CD4-positive, alpha-beta memory T cell (primary cell): ENCODE measurements around the gene FOXM1. TPM values are rescaled to one million over a fixed set of nuclear protein-coding genes. Genes with fewer than 3 reads are reported as not detected.

Experiments
- CTCF ChIA-PET: fragments of 350-600 bp; sonication (Branson Sonifier 250); formaldehyde crosslinking; loops from one replicate; lab custom pipeline; 2021; ENCODE audit warnings: inconsistent platforms; ENCODE audit not compliant: partially characterized antibody; lab: Charles Lee
- POLR2A ChIA-PET: fragments of 350-600 bp; sonication (Branson Sonifier 250); formaldehyde crosslinking; loops from one replicate; lab custom pipeline; 2021; ENCODE audit not compliant: partially characterized antibody; lab: Charles Lee
- DNase-seq, 5 donors: peaks; one replicate each; pipeline versions ENCODE4 v3.0.0 to v3.0.0-alpha.2; 2020 to 2022; ENCODE audit warnings: mixed read lengths in 1 of 5
- H3K27ac ChIP-seq: one replicate; pipeline ENCODE4 v1.7.0; 2013; ENCODE audit warnings: low read depth, low read length
- H3K27me3 ChIP-seq: 2 replicates; pipeline ENCODE4 v1.7.0; 2013; ENCODE audit warnings: mild to moderate bottlenecking, low read length, moderate library complexity; ENCODE audit not compliant: insufficient read depth
- H3K36me3 ChIP-seq: 2 replicates; pipeline ENCODE4 v1.7.0; 2013; ENCODE audit warnings: mild to moderate bottlenecking, low read length, moderate library complexity; ENCODE audit not compliant: insufficient read depth
- H3K4me1 ChIP-seq: 2 replicates; pipeline ENCODE4 v1.7.0; 2013; ENCODE audit warnings: mild to moderate bottlenecking, low read length, moderate library complexity; ENCODE audit not compliant: insufficient read depth
- H3K4me3 ChIP-seq, 2 donors: one replicate each; pipeline ENCODE4 v1.7.0; 2013; ENCODE audit warnings: low read length in 2 of 2, mild to moderate bottlenecking in 1 of 2
- H3K9me3 ChIP-seq, 2 donors: one replicate each; pipeline ENCODE4 v1.7.0; 2013; ENCODE audit warnings: low read length in 2 of 2, control low read depth in 1 of 2; ENCODE audit not compliant: control insufficient read depth in 1 of 2
- H3K27ac Mint-ChIP-seq, 7 donors: one replicate each; pipeline ENCODE4 v1.8.0; 2020 to 2021; ENCODE audit warnings: mixed read lengths in 7 of 7, mild to moderate bottlenecking in 6 of 7, inconsistent platforms in 3 of 7, moderate library complexity in 3 of 7
- H3K27me3 Mint-ChIP-seq, 2 donors: one replicate each; pipeline ENCODE4 v1.8.0; 2020 to 2021; ENCODE audit warnings: mixed read lengths in 2 of 2
- H3K36me3 Mint-ChIP-seq, 2 donors: one replicate each; pipeline ENCODE4 v1.8.0; 2020 to 2021; ENCODE audit warnings: mixed read lengths in 2 of 2, inconsistent platforms in 1 of 2, mild to moderate bottlenecking in 1 of 2
- H3K4me1 Mint-ChIP-seq, 4 donors: one replicate each; pipeline ENCODE4 v1.8.0; 2020 to 2021; ENCODE audit warnings: mixed read lengths in 4 of 4, mild to moderate bottlenecking in 1 of 4
- H3K4me3 Mint-ChIP-seq, 8 donors: one replicate each; pipeline ENCODE4 v1.8.0; 2020 to 2021; ENCODE audit warnings: mixed read lengths in 8 of 8, mild to moderate bottlenecking in 7 of 8, moderate library complexity in 6 of 8, inconsistent platforms in 3 of 8
- H3K9me3 Mint-ChIP-seq, 8 donors: one replicate each; pipeline ENCODE4 v1.8.0; 2020 to 2021; ENCODE audit warnings: mixed read lengths in 8 of 8, mild to moderate bottlenecking in 5 of 8, inconsistent platforms in 3 of 8, moderate library complexity in 1 of 8
- intact Hi-C: fragments of 100-400 bp; cut with micrococcal nuclease; formaldehyde crosslinking; loops from one replicate; pipeline ENCODE4 v1.15.1; 2023
- polyA plus RNA-seq, 2 donors: library from polyadenylated mRNA; unstranded; fragments of 300-500 nt; fragmentation: Illumina TruSeq; gene quantifications; one replicate each; pipeline ENCODE4 v1.2.3, GENCODE V29; 2021
- total RNA-seq, 2 experiments: library from RNA; stranded (reverse); gene quantifications; one replicate each; pipeline ENCODE4 v1.2.3, GENCODE V29; 2021

FOXM1 gene
- total and polyA plus RNA-seq, 4 experiments from 2014 or later = 0.30 to 0.44 (median 0.30) TPM; not detected in 1

- Histone ChIP-seq H3K4me1 (no peaks in the 10 kb centered on the region), H3K9me3 (no peaks in the 10 kb centered on the region), H3K27me3 (no peaks in the 10 kb centered on the region), H3K27ac (no peak overlapping the region), H3K36me3 (no peaks in the 10 kb centered on the region), H3K4me3 (no peak overlapping the region)
- ChIA-PET POLR2A (no interaction called here), CTCF (interaction anchor here (0.7 to 1.2 kb wide), 2 partner anchors 25 to 29 kb away, joined by 3 read pairs; no protein-coding TSS in a partner anchor)
- no peak for DNase-seq
- H3K4me3 Mint-ChIP-seq = no peak overlapping the region
- H3K27ac Mint-ChIP-seq = no peak overlapping the region
- H3K36me3 Mint-ChIP-seq = peaks cover 17 to 22% of the 10 kb centered on the region in 2 donors
- H3K9me3 Mint-ChIP-seq = peaks cover 0 to 1% (median 0%) of the 10 kb centered on the region in 8 donors
- intact Hi-C loops = no loop called here
- H3K27me3 Mint-ChIP-seq = no peaks in the 10 kb centered on the region
- H3K4me1 Mint-ChIP-seq = peaks cover 0 to 2% (median 0%) of the 10 kb centered on the region in 4 donors
These were observed 35.2 kb upstream of the FOXM1 start for GRCh38 chr12:2912216-2912575.

DNA sequence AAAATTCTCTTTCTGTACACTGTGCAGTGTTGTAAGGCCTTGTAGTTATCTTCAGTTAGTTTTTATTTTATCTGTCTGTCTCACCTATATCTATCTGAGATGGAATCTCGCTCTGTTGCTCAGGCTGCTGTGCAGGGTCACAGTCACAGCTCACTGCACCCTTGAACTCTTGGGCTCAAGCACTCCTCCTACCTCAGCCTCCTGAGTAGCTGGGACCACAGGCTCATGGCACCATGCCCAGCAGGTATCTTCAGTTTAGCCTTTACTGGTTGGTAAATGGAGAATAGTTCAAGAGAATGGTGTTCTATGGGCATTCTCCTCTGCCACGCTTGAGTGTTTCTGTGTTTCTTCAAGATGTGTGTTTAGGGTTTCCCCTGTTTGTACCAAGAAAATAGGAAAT lies 27.3 kb upstream of the FOXM1 start:
- Mint-ChIP-seq H3K4me3 (no peak overlapping the region), H3K4me1 (peaks cover 0 to 3% (median 0%) of the 10 kb centered on the region in 4 donors), H3K9me3 (no peaks in the 10 kb centered on the region), H3K36me3 (peaks cover 0 to 2% of the 10 kb centered on the region in 2 donors), H3K27ac (no peak overlapping the region), H3K27me3 (no peaks in the 10 kb centered on the region)
- Histone ChIP-seq H3K9me3 (no peaks in the 10 kb centered on the region), H3K27ac (no peak overlapping the region), H3K4me3 (no peak overlapping the region), H3K36me3 (no peaks in the 10 kb centered on the region), H3K4me1 (no peaks in the 10 kb centered on the region), H3K27me3 (no peaks in the 10 kb centered on the region)
- intact Hi-C loops = no loop called here
- ChIA-PET CTCF (no interaction called here), POLR2A (no interaction called here)
- no peak for DNase-seq

- ChIA-PET CTCF (no interaction called here), POLR2A (no interaction called here)
These were observed 25.4 kb upstream of the FOXM1 start for GRCh38 chr12:2902272-2902880.

DNA sequence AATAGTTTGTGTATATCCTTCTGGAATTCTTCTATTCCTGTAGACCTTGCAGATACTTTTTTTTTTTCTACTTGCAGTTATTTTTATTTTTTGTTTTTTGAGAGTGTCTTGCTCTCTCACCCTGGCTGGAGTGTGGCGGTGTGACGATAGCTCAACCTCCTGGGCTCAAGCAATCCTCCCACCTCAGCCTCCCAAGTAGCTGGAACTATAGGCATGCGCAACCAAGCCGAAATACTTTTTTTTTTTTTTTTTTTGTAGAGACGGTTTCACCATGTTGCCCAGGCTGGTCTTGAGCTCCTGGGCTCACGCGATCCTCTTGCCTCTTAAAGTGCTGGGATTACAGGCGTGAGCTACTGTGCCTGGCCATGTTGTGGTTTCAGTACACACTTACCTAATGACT lies 23.7 kb upstream of the FOXM1 start:
- no peaks in the 10 kb centered on the region for H3K4me1 ChIP-seq
- no peaks in the 10 kb centered on the region for H3K9me3 ChIP-seq
- intact Hi-C loops = no loop called here
- no peak for DNase-seq
- Mint-ChIP-seq H3K27ac (no peak overlapping the region), H3K4me3 (no peak overlapping the region), H3K36me3 (no peaks in the 10 kb centered on the region), H3K9me3 (no peaks in the 10 kb centered on the region), H3K4me1 (peaks cover 0 to 4% (median 0%) of the 10 kb centered on the region in 4 donors), H3K27me3 (no peaks in the 10 kb centered on the region)
- no peak overlapping the region for H3K4me3 ChIP-seq
- H3K36me3 ChIP-seq = no peaks in the 10 kb centered on the region
- ChIA-PET POLR2A (interaction anchor here (1.0 kb wide), 1 partner anchor 24 kb away, joined by 4 read pairs; the partner anchor contains the start of genes FOXM1 and RHNO1), CTCF (interaction anchor here (1.1 kb wide), 1 partner anchor 22 kb away, joined by 4 read pairs; no protein-coding TSS in a partner anchor)
- no peaks in the 10 kb centered on the region for H3K27me3 ChIP-seq
- H3K27ac ChIP-seq = no peak overlapping the region

More at GRCh38 chr12:2902272-2902880, 25.4 kb upstream of the FOXM1 start:
- no peaks in the 10 kb centered on the region for H3K36me3 Mint-ChIP-seq
- no peak overlapping the region for H3K4me3 Mint-ChIP-seq
- H3K27ac Mint-ChIP-seq = no peak overlapping the region
- H3K4me3 ChIP-seq = no peak overlapping the region
- peaks cover 0 to 3% (median 0%) of the 10 kb centered on the region in 4 donors for H3K4me1 Mint-ChIP-seq
- H3K27me3 Mint-ChIP-seq = no peaks in the 10 kb centered on the region
- no peaks in the 10 kb centered on the region for H3K4me1 ChIP-seq
- no peaks in the 10 kb centered on the region for H3K9me3 Mint-ChIP-seq
- no peak overlapping the region for H3K27ac ChIP-seq
- intact Hi-C loops = no loop called here
- no peaks in the 10 kb centered on the region for H3K36me3 ChIP-seq
- no peak for DNase-seq
- no peaks in the 10 kb centered on the region for H3K27me3 ChIP-seq
- H3K9me3 ChIP-seq = no peaks in the 10 kb centered on the region

DNA sequence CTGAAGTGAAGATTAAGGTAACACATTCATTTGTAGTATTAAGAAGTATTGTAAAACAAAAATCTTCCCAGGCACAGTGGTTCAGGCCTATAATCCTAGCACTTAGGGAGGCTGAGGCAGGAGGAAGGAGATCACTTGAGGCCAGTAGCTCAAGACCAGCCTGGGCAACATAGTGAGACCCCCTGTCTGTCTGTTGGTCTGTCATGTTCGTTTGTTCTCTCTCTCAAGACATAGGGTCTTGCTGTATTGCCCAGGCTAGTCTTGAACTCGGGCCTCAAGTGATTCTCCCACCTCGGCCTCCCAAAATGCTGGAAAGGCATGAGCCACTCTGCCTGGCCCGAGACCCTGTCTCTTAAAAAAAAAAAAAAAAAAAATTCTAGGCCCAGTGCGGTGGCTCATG lies 20.4 kb upstream of the FOXM1 start:
- intact Hi-C loops = no loop called here
- Histone ChIP-seq H3K9me3 (no peaks in the 10 kb centered on the region), H3K27me3 (no peaks in the 10 kb centered on the region), H3K4me3 (no peak overlapping the region), H3K4me1 (no peaks in the 10 kb centered on the region), H3K36me3 (no peaks in the 10 kb centered on the region), H3K27ac (no peak overlapping the region)
- Mint-ChIP-seq H3K36me3 (no peaks in the 10 kb centered on the region), H3K4me1 (peaks cover 0 to 8% (median 4%) of the 10 kb centered on the region in 4 donors), H3K4me3 (no peak overlapping the region), H3K27me3 (no peaks in the 10 kb centered on the region), H3K27ac (no peak overlapping the region), H3K9me3 (no peaks in the 10 kb centered on the region)
- POLR2A ChIA-PET = no interaction called here
- CTCF ChIA-PET = no interaction called here
- no peak for DNase-seq

DNA sequence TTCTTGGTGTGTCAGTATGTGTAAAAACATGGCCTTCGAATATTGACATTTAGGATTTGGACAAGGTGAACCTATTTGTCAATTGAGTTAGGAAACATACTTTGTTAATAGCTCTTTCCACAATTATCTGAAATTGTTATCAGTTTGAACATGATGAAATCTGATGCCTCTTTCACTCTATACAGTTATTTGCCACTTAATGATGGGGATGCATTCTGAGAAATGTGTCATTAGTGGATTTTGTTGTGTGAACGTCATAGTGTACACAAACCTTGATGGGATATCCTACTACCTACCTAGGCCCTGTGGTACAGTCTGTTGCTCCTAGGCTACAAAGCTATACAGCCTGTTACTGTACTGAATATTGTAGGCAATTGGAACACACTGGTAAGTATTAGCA lies 18.5 kb upstream of the FOXM1 start:
- H3K4me3 Mint-ChIP-seq = no peak overlapping the region
- POLR2A ChIA-PET = no interaction called here
- no peaks in the 10 kb centered on the region for H3K27me3 ChIP-seq
- no peaks in the 10 kb centered on the region for H3K36me3 ChIP-seq
- intact Hi-C loops = no loop called here
- H3K27ac ChIP-seq = no peak overlapping the region
- H3K9me3 ChIP-seq = no peaks in the 10 kb centered on the region
- peak overlapping the region in 1 of 7 donors; percentile 32 for H3K27ac Mint-ChIP-seq
- peaks cover 0 to 3% of the 10 kb centered on the region in 2 donors for H3K36me3 Mint-ChIP-seq
- DNase-seq = no peak
- H3K4me3 ChIP-seq = no peak overlapping the region
- CTCF ChIA-PET = interaction anchor here (3.0 kb wide), 1 partner anchor 10 kb away, joined by 14 read pairs; no protein-coding TSS in a partner anchor
- H3K27me3 Mint-ChIP-seq = peaks cover 0 to 2% of the 10 kb centered on the region in 2 donors
- H3K4me1 ChIP-seq = peaks cover 7% of the 10 kb centered on the region
- peaks cover 0 to 3% (median 0%) of the 10 kb centered on the region in 8 donors for H3K9me3 Mint-ChIP-seq
- H3K4me1 Mint-ChIP-seq = peaks cover 10 to 20% (median 13%) of the 10 kb centered on the region in 4 donors

- peaks cover 10% of the 10 kb centered on the region for H3K4me1 ChIP-seq
- no peaks in the 10 kb centered on the region for H3K9me3 ChIP-seq
- Mint-ChIP-seq H3K27me3 (peaks cover 0 to 2% of the 10 kb centered on the region in 2 donors), H3K27ac (peak overlapping the region in 1 of 7 donors; percentile 32), H3K4me1 (peaks cover 12 to 25% (median 14%) of the 10 kb centered on the region in 4 donors), H3K36me3 (peaks cover 0 to 5% of the 10 kb centered on the region in 2 donors), H3K9me3 (peaks cover 0 to 4% (median 0%) of the 10 kb centered on the region in 8 donors), H3K4me3 (no peak overlapping the region)
- no peaks in the 10 kb centered on the region for H3K27me3 ChIP-seq
- intact Hi-C loops = no loop called here
- DNase-seq = no peak
- H3K4me3 ChIP-seq = no peak overlapping the region
- ChIA-PET POLR2A (no interaction called here), CTCF (interaction anchor here (3.0 kb wide), 1 partner anchor 10 kb away, joined by 14 read pairs; no protein-coding TSS in a partner anchor)
- no peak overlapping the region for H3K27ac ChIP-seq
- H3K36me3 ChIP-seq = no peaks in the 10 kb centered on the region
These were observed 18.1 kb upstream of the FOXM1 start for GRCh38 chr12:2895051-2895451.
